GM23338 (cell line): ENCODE measurements around the gene OBI1. TPM values are rescaled to one million over a fixed set of nuclear protein-coding genes. Genes with fewer than 3 reads are reported as not detected.

Experiments used
- ATAC-seq: fragments of 200-7000 bp; cut with Tn5 transposase; 3 replicates; pipeline ENCODE4 v1.9.1; 2020
- DNase-seq: peaks from one replicate; pipeline ENCODE4 v3.0.0-alpha.2; 2015; ENCODE audit warnings: low spot score
- H2AFZ ChIP-seq: fragments of 200-600 bp; sonication (generic); 2 replicates; pipeline ENCODE4 v1.8.0; 2016; ENCODE audit warnings: antibody characterized with exemption, mild to moderate bottlenecking, moderate library complexity
- H3F3A ChIP-seq: fragments of 200-600 bp; sonication (generic); replicated peaks from 2 replicates; pipeline ENCODE4 v1.8.0; 2017; ENCODE audit warnings: antibody characterized with exemption, mixed run types, low read depth
- H3K27ac ChIP-seq: fragments of 200-600 bp; sonication (generic); 2 replicates; pipeline ENCODE4 v1.6.1; 2016; ENCODE audit warnings: low read depth
- H3K27me3 ChIP-seq: fragments of 200-600 bp; sonication (generic); 2 replicates; pipeline ENCODE4 v1.8.0; 2016; ENCODE audit warnings: mild to moderate bottlenecking, mixed run types, moderate library complexity; ENCODE audit not compliant: insufficient read depth
- H3K36me3 ChIP-seq: fragments of 200-600 bp; sonication (generic); 2 replicates; pipeline ENCODE4 v1.8.0; 2016; ENCODE audit warnings: mild to moderate bottlenecking; ENCODE audit not compliant: insufficient read depth
- H3K4me1 ChIP-seq: fragments of 200-600 bp; sonication (generic); 2 replicates; pipeline ENCODE4 v1.8.0; 2016; ENCODE audit warnings: mild to moderate bottlenecking, moderate library complexity; ENCODE audit not compliant: insufficient read depth
- H3K4me2 ChIP-seq: fragments of 200-600 bp; sonication (generic); 2 replicates; pipeline ENCODE4 v1.7.1; 2017; ENCODE audit warnings: mixed run types
- H3K4me3 ChIP-seq: fragments of 200-600 bp; sonication (generic); 2 replicates; pipeline ENCODE4 v1.6.1; 2016; ENCODE audit warnings: mixed run types
- H3K79me2 ChIP-seq: fragments of 200-600 bp; sonication (generic); replicated peaks from 2 replicates; pipeline ENCODE4 v1.8.0; 2017; ENCODE audit warnings: mild to moderate bottlenecking; ENCODE audit not compliant: insufficient read depth
- H3K9me2 ChIP-seq: fragments of 200-600 bp; sonication (generic); 2 replicates; pipeline ENCODE4 v1.8.0; 2017; ENCODE audit not compliant: insufficient read depth
- H4K20me1 ChIP-seq: fragments of 200-600 bp; sonication (generic); replicated peaks from 2 replicates; pipeline ENCODE4 v1.8.0; 2017; ENCODE audit warnings: mild to moderate bottlenecking; ENCODE audit not compliant: insufficient read depth
- H3K27ac Mint-ChIP-seq: 2 replicates; pipeline ENCODE4 v1.8.0; 2020; ENCODE audit warnings: inconsistent platforms, mild to moderate bottlenecking, moderate library complexity, mixed read lengths
- H3K27me3 Mint-ChIP-seq: 3 replicates; pipeline ENCODE4 v1.8.0; 2022; ENCODE audit warnings: low read depth, mild to moderate bottlenecking, moderate library complexity, mixed read lengths, inconsistent platforms; ENCODE audit not compliant: insufficient read depth, poor library complexity
- H3K36me3 Mint-ChIP-seq: 3 replicates; pipeline ENCODE4 v1.8.0; 2021; ENCODE audit warnings: low read depth, mild to moderate bottlenecking, inconsistent platforms, moderate library complexity, mixed read lengths
- H3K4me1 Mint-ChIP-seq: 3 replicates; pipeline ENCODE4 v1.8.0; 2020; ENCODE audit warnings: mild to moderate bottlenecking, inconsistent platforms, mixed read lengths
- H3K4me3 Mint-ChIP-seq: 3 replicates; pipeline ENCODE4 v1.8.0; 2021; ENCODE audit warnings: moderate library complexity, mild to moderate bottlenecking, inconsistent platforms, mixed read lengths
- H3K9me3 Mint-ChIP-seq: 3 replicates; pipeline ENCODE4 v1.8.0; 2020; ENCODE audit warnings: moderate library complexity, mild to moderate bottlenecking, inconsistent platforms, mixed read lengths
- CREB1 ChIP-seq: fragments of 250-450 bp; sonication (Bioruptor Pico); IDR thresholded peaks from 2 replicates; pipeline ENCODE4 v1.5.0; 2020; ENCODE audit warnings: low read depth, mild to moderate bottlenecking, moderate library complexity
- ETS1 ChIP-seq: IDR thresholded peaks from 2 replicates; pipeline ENCODE4 v1.6.1; 2016; ENCODE audit warnings: antibody characterized with exemption
- EZH2 ChIP-seq: fragments of 200-600 bp; sonication (generic); IDR thresholded peaks from one replicate; pipeline ENCODE4 v1.8.0; 2017; ENCODE audit warnings: antibody characterized with exemption, mild to moderate bottlenecking, low read depth; ENCODE audit not compliant: unreplicated experiment
- EZH2phosphoT487 ChIP-seq: fragments of 200-600 bp; sonication (generic); IDR thresholded peaks from one replicate; pipeline ENCODE4 v1.8.1; 2018; ENCODE audit warnings: antibody characterized with exemption; ENCODE audit not compliant: unreplicated experiment
- NANOG ChIP-seq: IDR thresholded peaks from 2 replicates; pipeline ENCODE4 v1.6.1; 2016; ENCODE audit warnings: antibody characterized with exemption, borderline replicate concordance
- POLR2AphosphoS5 ChIP-seq: IDR thresholded peaks from 2 replicates; pipeline ENCODE4 v1.6.1; 2016; ENCODE audit warnings: antibody characterized with exemption, low read depth
- ZNF462 ChIP-seq: fragments of 250-450 bp; sonication (Bioruptor Pico); IDR thresholded peaks from 2 replicates; pipeline ENCODE4 v1.5.0; 2020; ENCODE audit warnings: mild to moderate bottlenecking, moderate library complexity
- polyA plus RNA-seq: library from polyadenylated mRNA; unstranded; fragments of >200 nt; fragmentation: Nextera tagmentation; extraction: Ambion mirVana; gene quantifications from 2 replicates; pipeline ENCODE4 v1.2.1, GENCODE V29; 2016
- total RNA-seq: library from RNA; depleted of rRNA; stranded (reverse); fragments of >200 nt; shearing (Covaris generic); gene quantifications from 2 replicates; pipeline ENCODE4 v1.2.3, GENCODE V29; 2014

The OBI1 gene
- total and polyA plus RNA-seq, 2 experiments from 2014 or later = 8.2 to 11.1 TPM

GRCh38 chr13:78607409-78608251 is 51.3 kb downstream of the OBI1 start:
- ATAC-seq (peak; percentile 32), DNase-seq (peak; percentile 72)
- no peaks in the 10 kb centered on the region for H3K9me2 ChIP-seq
- H4K20me1 ChIP-seq = peaks cover 33% of the 10 kb centered on the region
- H3K4me1 ChIP-seq = peaks cover 58% of the 10 kb centered on the region
- no peaks in the 10 kb centered on the region; the same call in 1 of the 3 replicates for H3K9me3 Mint-ChIP-seq
- H3K27ac Mint-ChIP-seq = no peak overlapping the region
- peak overlapping the region; percentile 76 for H3K4me3 Mint-ChIP-seq
- H2AFZ ChIP-seq = 0 out of 2 replicates have a peak overlapping the region, but pooled peaks have one; percentile 38
- no peaks in the 10 kb centered on the region for H3K36me3 ChIP-seq
- H3K27ac ChIP-seq = no peak overlapping the region
- TF ChIP-seq EZH2phosphoT487 (no peak), EZH2 (peak; percentile 80), POLR2AphosphoS5 (0 out of 2 replicates have a peak, but pooled peaks have one; percentile 14), NANOG (0 out of 2 replicates have a peak, but pooled peaks have one; percentile 29)
- H3K79me2 ChIP-seq = no peaks in the 10 kb centered on the region
- H3K4me1 Mint-ChIP-seq = peaks cover 51% of the 10 kb centered on the region
- peak overlapping the region; percentile 55 for H3K4me3 ChIP-seq
- H3F3A ChIP-seq = peaks cover 38% of the 10 kb centered on the region
- no peaks in the 10 kb centered on the region for H3K36me3 Mint-ChIP-seq
- peaks cover 98% of the 10 kb centered on the region for H3K27me3 Mint-ChIP-seq
- H3K27me3 ChIP-seq = peaks cover 100% of the 10 kb centered on the region
- H3K4me2 ChIP-seq = peak overlapping the region; percentile 97

- Histone ChIP-seq H3K27me3 (peaks cover 97% of the 10 kb centered on the region), H3K79me2 (no peaks in the 10 kb centered on the region), H3F3A (peaks cover 38% of the 10 kb centered on the region), H3K27ac (no peak overlapping the region), H3K9me2 (no peaks in the 10 kb centered on the region), H4K20me1 (peaks cover 33% of the 10 kb centered on the region), H3K4me1 (peaks cover 62% of the 10 kb centered on the region), H2AFZ (0 out of 2 replicates have a peak overlapping the region, but pooled peaks have one; percentile 38), H3K4me2 (peak overlapping the region; percentile 97), H3K4me3 (peak overlapping the region; percentile 55), H3K36me3 (no peaks in the 10 kb centered on the region)
- Mint-ChIP-seq H3K4me1 (peaks cover 55% of the 10 kb centered on the region), H3K36me3 (no peaks in the 10 kb centered on the region), H3K27ac (no peak overlapping the region), H3K27me3 (peaks cover 95% of the 10 kb centered on the region), H3K4me3 (peak overlapping the region; percentile 76), H3K9me3 (no peaks in the 10 kb centered on the region; the same call in 1 of the 3 replicates)
- TF ChIP-seq EZH2 = peak; percentile 76
- TF ChIP-seq ZNF462 = no peak
- no peak for TF ChIP-seq POLR2AphosphoS5
- TF ChIP-seq NANOG = no peak
- no peak for TF ChIP-seq EZH2phosphoT487
- no peak for TF ChIP-seq CREB1
- TF ChIP-seq ETS1 = no peak
- peak; percentile 52 for DNase-seq
- ATAC-seq = peak; percentile 1
Measured at GRCh38 chr13:78606471-78607408, 52.2 kb downstream of the OBI1 start.
